GM23338 (cell line): ENCODE measurements around the gene DYNC2LI1.

Experiments used
- CTCF ChIP-seq, 2 experiments: fragments of 200-600 bp in 1 of 2; sonication (generic) in 1 of 2; conservative IDR thresholded peaks; 2 replicates each; pipeline versions ENCODE4 v1.5.1 to v1.6.1; 2016 to 2017; ENCODE audit warnings: antibody characterized with exemption in 2 of 2, low read depth in 2 of 2, mild to moderate bottlenecking in 2 of 2, moderate library complexity in 1 of 2
- EZH2 ChIP-seq: fragments of 200-600 bp; sonication (generic); IDR thresholded peaks from one replicate; pipeline ENCODE4 v1.8.0; 2017; ENCODE audit warnings: antibody characterized with exemption, mild to moderate bottlenecking, low read depth; ENCODE audit not compliant: unreplicated experiment
- POLR2AphosphoS5 ChIP-seq: IDR thresholded peaks from 2 replicates; pipeline ENCODE4 v1.6.1; 2016; ENCODE audit warnings: antibody characterized with exemption, low read depth
- ZNF462 ChIP-seq: fragments of 250-450 bp; sonication (Bioruptor Pico); IDR thresholded peaks from 2 replicates; pipeline ENCODE4 v1.5.0; 2020; ENCODE audit warnings: mild to moderate bottlenecking, moderate library complexity

GRCh38 chr2:43724728-43725526, 48.9 kb upstream of the DYNC2LI1 start:
- no peak for TF ChIP-seq CTCF (conservative IDR thresholded peaks at IDR 0.05; ENCODE audit: low read depth in 2 of 2)
- TF ChIP-seq POLR2AphosphoS5 = no peak
- no peak for TF ChIP-seq EZH2
- no peak for TF ChIP-seq ZNF462 (CRISPR knock-in tag)
